Nephron progenitor cell (in vitro differentiated cells): ENCODE measurements around the gene SMCP.

Source experiments
- DNase-seq: peaks from one replicate; pipeline ENCODE4 v3.0.0; 2021
- H3K27ac Mint-ChIP-seq: 2 replicates; pipeline ENCODE4 v1.8.0; 2021; ENCODE audit warnings: mild to moderate bottlenecking, moderate library complexity, mixed read lengths
- H3K27me3 Mint-ChIP-seq: 2 replicates; pipeline ENCODE4 v1.8.0; 2021; ENCODE audit warnings: mild to moderate bottlenecking, low read depth, mixed read lengths; ENCODE audit not compliant: poor library complexity
- H3K36me3 Mint-ChIP-seq: 2 replicates; pipeline ENCODE4 v1.8.0; 2021; ENCODE audit warnings: low read depth, mixed read lengths
- H3K4me1 Mint-ChIP-seq: 2 replicates; pipeline ENCODE4 v1.8.0; 2021; ENCODE audit warnings: mixed read lengths
- H3K4me3 Mint-ChIP-seq: 2 replicates; pipeline ENCODE4 v1.8.0; 2021; ENCODE audit warnings: mild to moderate bottlenecking, moderate library complexity, mixed read lengths
- H3K9me3 Mint-ChIP-seq: 2 replicates; pipeline ENCODE4 v1.8.0; 2021; ENCODE audit warnings: mild to moderate bottlenecking, moderate library complexity, mixed read lengths
- TF ChIP-seq, protein P1 (sequence below): fragments of 200-600 bp; sonication (generic); IDR thresholded peaks from 2 replicates; pipeline ENCODE4 v1.5.0; 2021; ENCODE audit warnings: antibody characterized with exemption

SMCP gene

DNA sequence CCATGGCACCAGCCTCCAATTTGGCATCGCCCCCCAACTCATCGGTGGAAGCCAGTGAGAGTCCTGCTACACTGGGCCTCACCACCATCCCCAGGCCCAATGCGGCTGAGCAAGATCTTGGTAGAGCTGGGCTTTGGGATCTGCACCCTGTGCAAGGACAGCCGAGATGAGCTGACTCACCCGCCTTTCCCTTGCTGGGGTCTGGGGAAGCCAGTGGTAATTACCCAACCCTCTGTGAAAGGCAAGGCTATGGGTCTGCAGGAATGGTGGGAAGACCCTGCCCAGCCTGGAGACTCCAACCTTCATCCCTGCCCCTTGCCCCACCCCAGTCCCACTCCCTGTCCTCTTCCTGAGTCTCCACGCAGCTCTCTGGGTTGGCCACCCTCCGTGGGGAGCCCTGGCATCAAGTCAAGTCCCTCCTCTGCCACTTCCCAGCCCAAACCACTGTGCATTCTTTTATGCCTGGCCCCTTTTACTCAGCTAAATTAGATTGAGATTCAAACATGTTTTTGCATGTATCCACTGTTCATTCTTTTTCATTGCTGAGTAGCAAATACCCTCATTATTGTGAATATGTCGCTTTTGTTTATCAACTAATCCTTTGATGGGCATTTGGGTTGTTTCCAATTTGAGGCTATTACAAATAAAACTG lies 8.8 kb downstream of the SMCP start:
- no peak for DNase-seq
- no peaks in the 10 kb centered on the region for H3K36me3 Mint-ChIP-seq
- TF ChIP-seq, protein P1, sequence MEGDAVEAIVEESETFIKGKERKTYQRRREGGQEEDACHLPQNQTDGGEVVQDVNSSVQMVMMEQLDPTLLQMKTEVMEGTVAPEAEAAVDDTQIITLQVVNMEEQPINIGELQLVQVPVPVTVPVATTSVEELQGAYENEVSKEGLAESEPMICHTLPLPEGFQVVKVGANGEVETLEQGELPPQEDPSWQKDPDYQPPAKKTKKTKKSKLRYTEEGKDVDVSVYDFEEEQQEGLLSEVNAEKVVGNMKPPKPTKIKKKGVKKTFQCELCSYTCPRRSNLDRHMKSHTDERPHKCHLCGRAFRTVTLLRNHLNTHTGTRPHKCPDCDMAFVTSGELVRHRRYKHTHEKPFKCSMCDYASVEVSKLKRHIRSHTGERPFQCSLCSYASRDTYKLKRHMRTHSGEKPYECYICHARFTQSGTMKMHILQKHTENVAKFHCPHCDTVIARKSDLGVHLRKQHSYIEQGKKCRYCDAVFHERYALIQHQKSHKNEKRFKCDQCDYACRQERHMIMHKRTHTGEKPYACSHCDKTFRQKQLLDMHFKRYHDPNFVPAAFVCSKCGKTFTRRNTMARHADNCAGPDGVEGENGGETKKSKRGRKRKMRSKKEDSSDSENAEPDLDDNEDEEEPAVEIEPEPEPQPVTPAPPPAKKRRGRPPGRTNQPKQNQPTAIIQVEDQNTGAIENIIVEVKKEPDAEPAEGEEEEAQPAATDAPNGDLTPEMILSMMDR: no peak

DNA sequence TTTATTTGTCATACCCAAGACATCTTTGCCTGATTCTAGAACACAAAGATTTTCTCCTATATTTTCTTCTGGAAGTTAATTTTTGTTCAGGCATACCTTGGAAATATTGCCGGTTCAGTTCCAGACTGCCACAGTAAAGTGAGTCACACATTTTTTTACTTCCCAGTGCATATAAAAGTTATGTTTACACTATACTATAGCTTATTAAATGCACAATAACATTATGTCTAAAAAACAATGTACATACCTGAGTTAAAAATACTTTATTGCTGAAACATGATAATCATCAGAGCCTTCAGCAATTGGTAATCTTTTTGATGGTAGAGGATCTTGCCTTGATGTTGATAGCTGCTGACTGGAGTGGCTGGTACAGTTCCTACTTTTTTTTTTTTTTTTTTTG lies 10.0 kb downstream of the SMCP start:
- Mint-ChIP-seq H3K27ac (no peak overlapping the region), H3K27me3 (peaks cover 4% of the 10 kb centered on the region), H3K9me3 (peaks cover 66% of the 10 kb centered on the region), H3K4me3 (no peak overlapping the region), H3K4me1 (no peaks in the 10 kb centered on the region), H3K36me3 (no peaks in the 10 kb centered on the region)
- DNase-seq: no peak
- TF ChIP-seq, protein P1: no peak

More for the DNA sequence above, 8.8 kb downstream of the SMCP start:
- H3K4me1 Mint-ChIP-seq: no peaks in the 10 kb centered on the region
- H3K9me3 Mint-ChIP-seq: peaks cover 71% of the 10 kb centered on the region
- H3K27me3 Mint-ChIP-seq: peaks cover 4% of the 10 kb centered on the region
- no peak overlapping the region for H3K4me3 Mint-ChIP-seq
- no peak overlapping the region for H3K27ac Mint-ChIP-seq

DNA sequence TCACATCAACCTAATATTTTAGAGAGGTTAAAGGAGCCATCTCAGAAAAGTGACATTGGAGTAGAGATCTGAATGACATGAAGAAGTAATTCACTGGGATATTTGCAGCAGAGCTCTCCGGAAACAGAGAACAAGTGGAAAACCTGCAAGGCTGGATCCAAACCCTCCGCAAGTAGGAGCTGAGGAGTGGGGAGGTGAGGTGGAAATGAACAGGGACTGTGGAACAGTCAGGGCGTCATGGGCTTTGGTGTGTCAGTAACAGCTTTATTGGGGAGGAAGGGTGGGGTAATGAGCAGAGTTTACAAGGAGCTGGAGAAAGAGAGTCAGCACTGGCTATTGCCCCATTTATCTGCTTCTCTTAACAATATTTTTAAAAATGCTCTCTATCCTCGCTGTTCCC lies 20.9 kb downstream of the SMCP start:
- no peak for DNase-seq
- H3K4me1 Mint-ChIP-seq: no peaks in the 10 kb centered on the region
- H3K4me3 Mint-ChIP-seq: no peak overlapping the region
- H3K36me3 Mint-ChIP-seq: no peaks in the 10 kb centered on the region
- peaks cover 6% of the 10 kb centered on the region for H3K27me3 Mint-ChIP-seq
- no peak overlapping the region for H3K27ac Mint-ChIP-seq
- TF ChIP-seq, protein P1: no peak
- H3K9me3 Mint-ChIP-seq: peaks cover 55% of the 10 kb centered on the region

DNA sequence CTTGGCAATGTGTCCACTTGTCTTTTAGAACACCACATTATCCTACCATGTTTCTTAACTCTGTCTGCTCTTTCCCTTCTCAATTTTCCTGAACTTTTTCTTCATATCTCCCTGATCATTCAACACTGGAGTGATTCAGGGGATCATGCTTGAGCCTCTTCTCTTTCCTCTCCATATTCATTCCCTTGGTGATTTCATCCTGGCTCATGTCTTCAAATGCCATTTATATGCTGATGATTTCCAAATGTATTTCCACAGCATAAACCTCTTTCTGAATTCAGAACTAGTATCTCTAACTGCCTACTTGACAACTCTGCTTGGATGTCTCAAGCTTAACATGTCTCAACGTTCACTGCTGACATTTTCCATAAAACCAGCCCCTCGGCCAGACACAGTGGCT lies 21.8 kb downstream of the SMCP start:
- no peak for DNase-seq
- Mint-ChIP-seq H3K27me3 (peaks cover 6% of the 10 kb centered on the region), H3K27ac (no peak overlapping the region), H3K9me3 (peaks cover 53% of the 10 kb centered on the region), H3K4me3 (no peak overlapping the region), H3K4me1 (no peaks in the 10 kb centered on the region), H3K36me3 (no peaks in the 10 kb centered on the region)
- TF ChIP-seq, protein P1: no peak

DNA sequence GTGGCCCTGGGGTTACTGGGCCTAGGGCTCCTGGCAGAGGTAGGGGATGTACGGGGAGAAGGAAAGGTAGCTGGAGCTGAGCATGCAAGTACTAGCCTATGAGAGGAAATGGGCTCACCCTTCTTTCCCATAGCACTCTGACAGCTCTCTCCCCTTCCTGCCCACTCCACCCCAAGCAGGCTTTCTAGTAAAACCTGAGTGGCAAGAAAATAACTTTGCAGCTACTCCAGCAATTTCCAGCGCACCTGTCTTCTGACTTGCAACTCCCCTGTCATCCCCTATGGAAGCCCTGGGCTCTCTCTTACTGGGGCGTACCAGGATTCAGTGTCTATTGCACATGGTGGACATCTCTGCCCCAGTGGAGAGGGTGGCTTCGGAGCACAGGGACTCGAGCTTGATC lies 23.5 kb downstream of the SMCP start:
- no peak overlapping the region for H3K27ac Mint-ChIP-seq
- TF ChIP-seq, protein P1: no peak
- H3K9me3 Mint-ChIP-seq: peaks cover 62% of the 10 kb centered on the region
- no peaks in the 10 kb centered on the region for H3K4me1 Mint-ChIP-seq
- DNase-seq: no peak
- peaks cover 6% of the 10 kb centered on the region for H3K27me3 Mint-ChIP-seq
- no peak overlapping the region for H3K4me3 Mint-ChIP-seq
- no peaks in the 10 kb centered on the region for H3K36me3 Mint-ChIP-seq

DNA sequence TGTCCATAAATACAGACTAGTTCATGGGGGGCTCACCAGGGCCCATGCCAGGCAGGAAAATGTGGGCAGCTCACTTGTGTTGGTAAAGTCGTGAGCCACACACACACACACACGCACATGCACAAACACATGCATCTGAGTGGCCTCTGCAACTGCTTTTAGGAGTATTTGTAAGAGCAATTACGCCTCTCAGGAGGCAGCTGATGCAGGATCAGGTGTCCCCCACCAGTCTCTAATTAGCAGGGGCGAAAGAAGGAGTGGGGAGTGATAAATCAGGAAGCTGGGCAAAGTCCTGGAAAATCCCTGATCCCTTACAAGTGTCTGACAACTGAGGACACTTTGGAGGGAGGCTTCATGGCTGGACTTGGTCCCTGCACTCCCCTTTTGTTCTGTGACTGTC lies 24.5 kb downstream of the SMCP start:
- no peak overlapping the region for H3K4me3 Mint-ChIP-seq
- DNase-seq: no peak
- TF ChIP-seq, protein P1: no peak
- peaks cover 61% of the 10 kb centered on the region for H3K9me3 Mint-ChIP-seq
- no peaks in the 10 kb centered on the region for H3K36me3 Mint-ChIP-seq
- no peak overlapping the region for H3K27ac Mint-ChIP-seq
- no peaks in the 10 kb centered on the region for H3K4me1 Mint-ChIP-seq
- H3K27me3 Mint-ChIP-seq: peaks cover 9% of the 10 kb centered on the region
